H1 (cell line): ENCODE measurements around the gene RTL5.

Source experiments
- ASH2L ChIP-seq: fragments of 200-600, 300-600 bp; sonication (generic); IDR thresholded peaks from one replicate; pipeline ENCODE4 v1.7.1; 2017; ENCODE audit warnings: low read length
- BRCA1 ChIP-seq: IDR thresholded peaks from 2 replicates; pipeline ENCODE4 v1.6.1; 2012; ENCODE audit warnings: low read depth, low read length, improper control_type of control experiment
- HDAC2 ChIP-seq, 2 experiments: fragments of 300-600 bp in 1 of 2; sonication (generic) in 1 of 2; IDR thresholded peaks; 2 replicates each; pipeline ENCODE4 v1.6.1; 2011 to 2012; ENCODE audit warnings: low read depth in 2 of 2, low read length in 2 of 2, mild to moderate bottlenecking in 2 of 2, moderate library complexity in 2 of 2, borderline replicate concordance in 1 of 2, inconsistent platforms in 1 of 2
- POLR2A ChIP-seq, 2 experiments: IDR thresholded peaks; 1 replicate in 1 of 2; 2 replicates in 1 of 2; pipeline ENCODE4 v1.6.1; 2011; ENCODE audit warnings: low read depth in 2 of 2, low read length in 2 of 2, mild to moderate bottlenecking in 2 of 2; ENCODE audit errors: control extremely low read depth in 1 of 2
- SP1 ChIP-seq: IDR thresholded peaks from 2 replicates; pipeline ENCODE4 v1.6.1; 2011; ENCODE audit warnings: low read depth, low read length
- TF ChIP-seq, protein P1 (sequence below), 3 experiments: IDR thresholded peaks; 1 replicate in 2 of 3; 2 replicates in 1 of 3; pipeline versions ENCODE4 v1.5.1 to v1.6.1; 2011; ENCODE audit warnings: low read length in 3 of 3, mild to moderate bottlenecking in 3 of 3, inconsistent platforms in 2 of 3, low read depth in 1 of 3, moderate library complexity in 1 of 3; ENCODE audit not compliant: insufficient read depth in 1 of 3; ENCODE audit errors: control extremely low read depth in 1 of 3

DNA sequence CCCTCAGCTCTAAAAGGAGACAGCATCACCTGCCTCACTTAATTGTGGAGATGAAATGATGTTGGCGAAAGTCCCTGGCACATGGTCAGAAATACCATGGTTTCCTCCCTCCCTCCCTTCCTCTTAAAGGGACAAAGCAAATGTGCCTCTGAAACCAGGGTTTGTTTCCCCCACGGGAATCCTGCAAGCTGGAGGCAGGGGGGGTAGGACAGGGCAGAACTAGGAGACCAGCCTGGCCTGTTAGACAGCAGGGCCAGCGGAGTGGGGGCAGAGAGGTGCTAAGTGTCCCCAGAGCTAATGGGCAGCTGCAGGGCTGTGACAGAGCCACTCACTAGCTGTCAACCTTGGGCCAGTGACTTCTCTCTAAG, 5.7 kb downstream of the RTL5 start:
- TF ChIP-seq BRCA1, result no peak
- TF ChIP-seq HDAC2 (IDR thresholded peaks at IDR 0.05; ENCODE audit: borderline replicate concordance in 1 of 2, low read depth in 2 of 2, low read length in 2 of 2), result no peak
- no peak for TF ChIP-seq POLR2A (IDR thresholded peaks at IDR 0.05; ENCODE audit: control extremely low read depth in 1 of 2, low read depth in 2 of 2, low read length in 2 of 2)
- TF ChIP-seq, protein P1, sequence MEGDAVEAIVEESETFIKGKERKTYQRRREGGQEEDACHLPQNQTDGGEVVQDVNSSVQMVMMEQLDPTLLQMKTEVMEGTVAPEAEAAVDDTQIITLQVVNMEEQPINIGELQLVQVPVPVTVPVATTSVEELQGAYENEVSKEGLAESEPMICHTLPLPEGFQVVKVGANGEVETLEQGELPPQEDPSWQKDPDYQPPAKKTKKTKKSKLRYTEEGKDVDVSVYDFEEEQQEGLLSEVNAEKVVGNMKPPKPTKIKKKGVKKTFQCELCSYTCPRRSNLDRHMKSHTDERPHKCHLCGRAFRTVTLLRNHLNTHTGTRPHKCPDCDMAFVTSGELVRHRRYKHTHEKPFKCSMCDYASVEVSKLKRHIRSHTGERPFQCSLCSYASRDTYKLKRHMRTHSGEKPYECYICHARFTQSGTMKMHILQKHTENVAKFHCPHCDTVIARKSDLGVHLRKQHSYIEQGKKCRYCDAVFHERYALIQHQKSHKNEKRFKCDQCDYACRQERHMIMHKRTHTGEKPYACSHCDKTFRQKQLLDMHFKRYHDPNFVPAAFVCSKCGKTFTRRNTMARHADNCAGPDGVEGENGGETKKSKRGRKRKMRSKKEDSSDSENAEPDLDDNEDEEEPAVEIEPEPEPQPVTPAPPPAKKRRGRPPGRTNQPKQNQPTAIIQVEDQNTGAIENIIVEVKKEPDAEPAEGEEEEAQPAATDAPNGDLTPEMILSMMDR (IDR thresholded peaks at IDR 0.05; ENCODE audit: control extremely low read depth in 1 of 3, insufficient read depth in 1 of 3, low read depth in 1 of 3, low read length in 3 of 3), result no peak
- no peak for TF ChIP-seq SP1
- TF ChIP-seq ASH2L, result no peak
